ENCODE results near the gene ITPR2. TPM values are rescaled to one million over a fixed set of nuclear protein-coding genes. Genes with fewer than 3 reads are reported as not detected.

Gene ITPR2
- total RNA-seq, 1 experiment from 2014 or later = 41.6 TPM

DNA sequence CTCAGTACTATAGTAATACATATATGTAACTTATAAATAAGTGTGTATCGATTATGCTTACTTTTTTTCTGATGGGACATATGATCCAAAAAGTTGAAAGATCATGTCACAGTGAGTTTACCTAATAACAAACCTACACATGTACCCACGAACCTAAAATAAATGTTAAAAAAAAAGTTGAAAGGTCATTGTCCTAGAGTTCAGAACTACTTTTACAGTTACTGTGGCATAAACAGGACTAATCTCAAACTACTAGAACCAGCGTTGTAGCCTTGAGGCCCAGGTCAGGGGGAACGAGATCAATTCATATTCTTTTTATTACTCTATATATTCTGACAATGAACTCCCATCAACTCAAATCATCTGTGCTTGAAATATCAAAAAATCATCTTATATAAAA lies 81.8 kb downstream of the ITPR2 start:
- Histone ChIP-seq H3K4me1 (peaks cover 8% of the 10 kb centered on the region; the same call in 1 of the 2 replicates), H3K27me3 (replicated peaks; ENCODE audit: control insufficient read depth, insufficient read depth, low read length) (no peaks in the 10 kb centered on the region), H3K36me3 (ENCODE audit: control insufficient read depth, insufficient read depth, low read length) (no peaks in the 10 kb centered on the region), H3K9me3 (no peaks in the 10 kb centered on the region), H3K4me3 (ENCODE audit: low read depth, low read length) (no peak overlapping the region)
- no TSS peak for BruUV-seq (replicated peaks)
- Mint-ChIP-seq H3K4me3 (ENCODE audit: unreplicated experiment) (no peak overlapping the region), H3K27me3 (ENCODE audit: insufficient read depth, unreplicated experiment) (no peaks in the 10 kb centered on the region), H3K4me1 (ENCODE audit: low read depth, unreplicated experiment) (peaks cover 6% of the 10 kb centered on the region), H3K27ac (ENCODE audit: unreplicated experiment) (no peak overlapping the region), H3K36me3 (ENCODE audit: insufficient read depth, unreplicated experiment) (no peaks in the 10 kb centered on the region), H3K9me3 (ENCODE audit: unreplicated experiment) (no peaks in the 10 kb centered on the region)
- TF ChIP-seq, protein P1, sequence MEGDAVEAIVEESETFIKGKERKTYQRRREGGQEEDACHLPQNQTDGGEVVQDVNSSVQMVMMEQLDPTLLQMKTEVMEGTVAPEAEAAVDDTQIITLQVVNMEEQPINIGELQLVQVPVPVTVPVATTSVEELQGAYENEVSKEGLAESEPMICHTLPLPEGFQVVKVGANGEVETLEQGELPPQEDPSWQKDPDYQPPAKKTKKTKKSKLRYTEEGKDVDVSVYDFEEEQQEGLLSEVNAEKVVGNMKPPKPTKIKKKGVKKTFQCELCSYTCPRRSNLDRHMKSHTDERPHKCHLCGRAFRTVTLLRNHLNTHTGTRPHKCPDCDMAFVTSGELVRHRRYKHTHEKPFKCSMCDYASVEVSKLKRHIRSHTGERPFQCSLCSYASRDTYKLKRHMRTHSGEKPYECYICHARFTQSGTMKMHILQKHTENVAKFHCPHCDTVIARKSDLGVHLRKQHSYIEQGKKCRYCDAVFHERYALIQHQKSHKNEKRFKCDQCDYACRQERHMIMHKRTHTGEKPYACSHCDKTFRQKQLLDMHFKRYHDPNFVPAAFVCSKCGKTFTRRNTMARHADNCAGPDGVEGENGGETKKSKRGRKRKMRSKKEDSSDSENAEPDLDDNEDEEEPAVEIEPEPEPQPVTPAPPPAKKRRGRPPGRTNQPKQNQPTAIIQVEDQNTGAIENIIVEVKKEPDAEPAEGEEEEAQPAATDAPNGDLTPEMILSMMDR (IDR thresholded peaks at IDR 0.05; ENCODE audit: insufficient read depth in 1 of 2, low read depth in 1 of 2, low read length in 1 of 2, severe bottlenecking in 1 of 2, unreplicated experiment in 1 of 2) = no peak
- no peak for DNase-seq
- POLR2A ChIA-PET = no interaction called here
- CTCF ChIA-PET = no interaction called here
- intact Hi-C loops (cut with micrococcal nuclease; ENCODE audit: unreplicated experiment) = no loop called here

DNA sequence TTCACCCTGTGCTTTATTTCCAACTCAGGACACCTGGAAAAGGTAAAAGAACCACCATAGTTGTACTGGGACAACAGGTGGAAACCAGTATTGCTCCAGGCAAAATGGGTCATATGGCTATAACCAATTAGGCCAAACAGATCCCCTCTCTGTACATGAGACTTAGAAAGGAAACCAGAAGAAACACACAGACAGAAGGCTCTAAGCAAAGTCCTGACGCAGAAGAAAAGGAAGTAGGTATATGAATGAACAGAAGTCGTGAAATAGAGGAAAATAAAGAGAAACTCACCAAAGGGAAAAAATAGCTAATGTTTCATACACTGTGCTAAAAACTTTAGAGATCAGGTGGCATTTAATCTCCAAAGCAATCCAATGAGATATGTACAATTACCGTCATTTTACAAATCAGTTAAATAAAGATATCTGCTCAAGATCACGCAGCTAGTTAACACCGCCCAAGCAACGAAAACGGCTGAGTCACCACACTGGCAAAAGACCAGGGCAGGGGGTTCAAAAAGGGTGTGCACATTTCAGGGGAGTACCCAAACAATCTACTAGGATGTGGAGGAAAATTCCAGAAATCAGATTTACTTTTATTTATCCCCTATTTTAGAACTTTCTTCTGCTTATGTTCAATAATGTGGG lies 82.3 kb downstream of the ITPR2 start:
- H3K36me3 ChIP-seq (ENCODE audit: control insufficient read depth, insufficient read depth, low read length) = no peaks in the 10 kb centered on the region
- TF ChIP-seq, protein P1 (IDR thresholded peaks at IDR 0.05; ENCODE audit: insufficient read depth in 1 of 2, low read depth in 1 of 2, low read length in 1 of 2, severe bottlenecking in 1 of 2, unreplicated experiment in 1 of 2) = no peak
- Mint-ChIP-seq H3K36me3 (ENCODE audit: insufficient read depth, unreplicated experiment) (no peaks in the 10 kb centered on the region), H3K4me1 (ENCODE audit: low read depth, unreplicated experiment) (peaks cover 6% of the 10 kb centered on the region), H3K9me3 (ENCODE audit: unreplicated experiment) (no peaks in the 10 kb centered on the region), H3K4me3 (ENCODE audit: unreplicated experiment) (no peak overlapping the region), H3K27me3 (ENCODE audit: insufficient read depth, unreplicated experiment) (no peaks in the 10 kb centered on the region), H3K27ac (ENCODE audit: unreplicated experiment) (peak overlapping the region; percentile 11)
- POLR2A ChIA-PET = no interaction called here
- intact Hi-C loops (cut with micrococcal nuclease; ENCODE audit: unreplicated experiment) = no loop called here
- no TSS peak for BruUV-seq (replicated peaks)
- no peaks in the 10 kb centered on the region for H3K9me3 ChIP-seq
- no peak overlapping the region for H3K4me3 ChIP-seq (ENCODE audit: low read depth, low read length)
- CTCF ChIA-PET = no interaction called here
- DNase-seq = no peak
- peaks cover 13% of the 10 kb centered on the region; the same call in 1 of the 2 replicates for H3K4me1 ChIP-seq
- no peaks in the 10 kb centered on the region for H3K27me3 ChIP-seq (replicated peaks; ENCODE audit: control insufficient read depth, insufficient read depth, low read length)

DNA sequence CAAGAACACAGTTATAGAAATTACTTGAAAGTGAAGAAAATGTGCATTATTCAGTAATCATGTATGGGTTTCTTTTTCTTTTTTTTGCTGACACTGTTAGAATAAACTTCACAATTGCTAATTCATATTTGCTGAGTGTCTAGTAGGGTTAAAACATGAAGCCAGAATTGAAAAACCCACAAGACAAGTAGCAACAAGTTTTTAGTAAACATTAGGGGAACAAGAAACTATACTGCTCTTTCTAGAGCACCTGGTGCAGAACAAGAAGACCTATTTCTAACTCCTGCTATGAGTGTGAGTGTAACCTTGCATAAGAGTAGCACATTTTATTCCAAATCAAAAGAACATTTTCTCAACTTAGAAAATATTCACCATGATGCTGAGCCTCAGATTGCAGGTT lies 83.2 kb downstream of the ITPR2 start:
- Mint-ChIP-seq H3K36me3 (ENCODE audit: insufficient read depth, unreplicated experiment) (no peaks in the 10 kb centered on the region), H3K4me1 (ENCODE audit: low read depth, unreplicated experiment) (peaks cover 7% of the 10 kb centered on the region), H3K4me3 (ENCODE audit: unreplicated experiment) (no peak overlapping the region), H3K27me3 (ENCODE audit: insufficient read depth, unreplicated experiment) (no peaks in the 10 kb centered on the region), H3K27ac (ENCODE audit: unreplicated experiment) (no peak overlapping the region), H3K9me3 (ENCODE audit: unreplicated experiment) (no peaks in the 10 kb centered on the region)
- H3K36me3 ChIP-seq (ENCODE audit: control insufficient read depth, insufficient read depth, low read length) = no peaks in the 10 kb centered on the region
- POLR2A ChIA-PET = no interaction called here
- no TSS peak for BruUV-seq (replicated peaks)
- no peak for DNase-seq
- intact Hi-C loops (cut with micrococcal nuclease; ENCODE audit: unreplicated experiment) = no loop called here
- no peaks in the 10 kb centered on the region for H3K27me3 ChIP-seq (replicated peaks; ENCODE audit: control insufficient read depth, insufficient read depth, low read length)
- no peaks in the 10 kb centered on the region for H3K9me3 ChIP-seq
- peaks cover 18% of the 10 kb centered on the region for H3K4me1 ChIP-seq
- no peak overlapping the region for H3K4me3 ChIP-seq (ENCODE audit: low read depth, low read length)
- CTCF ChIA-PET = no interaction called here
- TF ChIP-seq, protein P1 (IDR thresholded peaks at IDR 0.05; ENCODE audit: insufficient read depth in 1 of 2, low read depth in 1 of 2, low read length in 1 of 2, severe bottlenecking in 1 of 2, unreplicated experiment in 1 of 2) = no peak

All from Caco-2 (cell line).